HCT116 (cell line): ENCODE data around the gene GRHL1. TPM values are rescaled to one million over a fixed set of nuclear protein-coding genes. Genes with fewer than 3 reads are reported as not detected.

ENCODE experiments used
- ATAC-seq: fragments of 200-7000 bp; cut with Tn5 transposase; 2 replicates; pipeline ENCODE4 v1.9.1; 2020; ENCODE audit warnings: mild to moderate bottlenecking, moderate library complexity
- BruUV-seq: library from RNA; stranded (reverse); fragments of 400-500 nt; replicated peaks from 2 replicates; lab custom pipeline; 2021; lab: Mats Ljungman, UMichigan
- CTCF ChIA-PET: fragments of 300-600 bp; sonication (Branson Sonifier 250); formaldehyde crosslinking; loops from one replicate; lab custom pipeline; 2021; ENCODE audit warnings: antibody characterized with exemption; lab: Charles Lee
- POLR2A ChIA-PET: fragments of 300-600, 350-600 bp; sonication (Branson Sonifier 250); formaldehyde crosslinking; loops from one replicate; lab custom pipeline; 2021; ENCODE audit warnings: antibody characterized with exemption; lab: Charles Lee
- RAD21 ChIA-PET, 2 experiments: fragments of 300-600 bp; sonication (Branson Sonifier 250); formaldehyde crosslinking; loops; one replicate each; lab custom pipeline; 2023; ENCODE audit warnings: low total read pairs in 2 of 2; ENCODE audit not compliant: uncharacterized antibody in 2 of 2, unreplicated experiment in 2 of 2, low non-redundant PET in 1 of 2; lab: Charles Lee
- DNase-seq: peaks from one replicate; pipeline ENCODE4 v3.0.0-alpha.2; 2010; ENCODE audit warnings: low read depth, low spot score
- H2AFZ ChIP-seq: fragments of 200-600 bp; shearing (Covaris generic), sonication (generic); 2 replicates; pipeline ENCODE4 v1.6.1; 2017; ENCODE audit warnings: low read depth, mixed run types, mixed read lengths, antibody characterized with exemption, low read length; ENCODE audit not compliant: poor library complexity, severe bottlenecking
- H3K27ac ChIP-seq: 2 replicates; pipeline ENCODE4 v1.5.1; 2012; ENCODE audit warnings: low read depth, low read length
- H3K27me3 ChIP-seq: fragments of 200-600 bp; sonication (generic); 2 replicates; pipeline ENCODE4 v1.6.1; 2016; ENCODE audit warnings: mixed run types, low read length, mixed read lengths; ENCODE audit not compliant: insufficient read depth
- H3K36me3 ChIP-seq, 2 experiments: fragments of 200-500 bp in 1 of 2; fragments of 200-600 bp in 1 of 2; sonication (Bioruptor generic) in 1 of 2; sonication (generic) in 1 of 2; 2 replicates each; pipeline versions ENCODE4 v1.5.1 to v1.6.1; 2014 to 2016; ENCODE audit warnings: low read length in 2 of 2, inconsistent platforms in 1 of 2, mixed read lengths in 1 of 2, mixed run types in 1 of 2; ENCODE audit not compliant: insufficient read depth in 2 of 2, control insufficient read depth in 1 of 2
- H3K4me1 ChIP-seq, 2 experiments: fragments of 200-600 bp in 1 of 2; sonication (generic) in 1 of 2; 2 replicates each; pipeline versions ENCODE4 v1.5.1 to v1.6.1; 2012 to 2017; ENCODE audit warnings: low read length in 2 of 2, inconsistent platforms in 1 of 2, mild to moderate bottlenecking in 1 of 2, mixed read lengths in 1 of 2, mixed run types in 1 of 2, moderate library complexity in 1 of 2; ENCODE audit not compliant: insufficient read depth in 2 of 2, control insufficient read depth in 1 of 2
- H3K4me2 ChIP-seq: fragments of 200-600 bp; sonication (generic); 2 replicates; pipeline ENCODE4 v1.6.1; 2017; ENCODE audit warnings: mixed run types, low read length, mixed read lengths
- H3K4me3 ChIP-seq, 2 experiments: fragments of 200-600 bp in 1 of 2; sonication (generic) in 1 of 2; replicated peaks in 1 of 2; 2 replicates each; pipeline ENCODE4 v1.5.1; 2011 to 2016; ENCODE audit warnings: low read length in 2 of 2, control low read depth in 1 of 2, low read depth in 1 of 2, mild to moderate bottlenecking in 1 of 2, mixed read lengths in 1 of 2, mixed run types in 1 of 2
- H3K79me2 ChIP-seq: fragments of 200-600 bp; sonication (generic); 2 replicates; pipeline ENCODE4 v1.6.1; 2017; ENCODE audit warnings: mild to moderate bottlenecking, mixed run types, low read length, moderate library complexity, mixed read lengths; ENCODE audit not compliant: insufficient read depth
- H3K9ac ChIP-seq: fragments of 200-600 bp; sonication (generic); 2 replicates; pipeline ENCODE4 v1.6.1; 2016; ENCODE audit warnings: low read length, mixed read lengths
- H3K9me2 ChIP-seq: fragments of 200-600 bp; sonication (generic), shearing (Covaris generic); 2 replicates; pipeline ENCODE4 v1.6.1; 2017; ENCODE audit warnings: mixed run types, mild to moderate bottlenecking, moderate library complexity; ENCODE audit not compliant: insufficient read depth
- H3K9me3 ChIP-seq, 2 experiments: fragments of 200-500 bp in 1 of 2; fragments of 200-600 bp in 1 of 2; sonication (Bioruptor generic) in 1 of 2; sonication (generic) in 1 of 2; 2 replicates each; pipeline ENCODE4 v1.6.1; 2014 to 2017; ENCODE audit warnings: low read length in 2 of 2, mixed read lengths in 2 of 2, inconsistent platforms in 1 of 2, low read depth in 1 of 2, mild to moderate bottlenecking in 1 of 2, mixed run types in 1 of 2, moderate library complexity in 1 of 2; ENCODE audit not compliant: control insufficient read depth in 1 of 2, insufficient read depth in 1 of 2
- H4K20me1 ChIP-seq: fragments of 200-600 bp; sonication (generic), shearing (Covaris generic); 2 replicates; pipeline ENCODE4 v1.6.1; 2017; ENCODE audit warnings: mixed run types, mild to moderate bottlenecking, moderate library complexity; ENCODE audit not compliant: insufficient read depth
- CBX3 ChIP-seq: IDR thresholded peaks from 2 replicates; pipeline ENCODE4 v1.6.1; 2012; ENCODE audit warnings: low read depth
- CEBPB ChIP-seq: IDR thresholded peaks from 2 replicates; pipeline ENCODE4 v1.6.1; 2012; ENCODE audit warnings: low read depth
- CTCF ChIP-seq, 3 experiments: fragments of 200-600 bp in 1 of 3; sonication (generic) in 1 of 3; IDR thresholded peaks in 2 of 3; conservative IDR thresholded peaks in 1 of 3; 2 replicates each; pipeline ENCODE4 v1.5.1; 2012 to 2017; ENCODE audit warnings: low read depth in 2 of 3, low read length in 2 of 3, antibody characterized with exemption in 1 of 3, borderline replicate concordance in 1 of 3, control low read depth in 1 of 3, mild to moderate bottlenecking in 1 of 3, mixed read lengths in 1 of 3, mixed run types in 1 of 3, moderate library complexity in 1 of 3; ENCODE audit not compliant: insufficient read depth in 1 of 3
- ELF1 ChIP-seq: IDR thresholded peaks from 2 replicates; pipeline ENCODE4 v1.6.1; 2012; ENCODE audit warnings: low read depth, borderline replicate concordance
- EZH2 ChIP-seq: fragments of 200-600 bp; sonication (generic); IDR thresholded peaks from 2 replicates; pipeline ENCODE4 v1.6.1; 2017; ENCODE audit warnings: antibody characterized with exemption, mixed run types
- JUND ChIP-seq: IDR thresholded peaks from 2 replicates; pipeline ENCODE4 v1.6.1; 2012
- RAD21 ChIP-seq: IDR thresholded peaks from 2 replicates; pipeline ENCODE4 v1.6.1; 2012; ENCODE audit warnings: low read depth, mild to moderate bottlenecking
- REST ChIP-seq: IDR thresholded peaks from 2 replicates; pipeline ENCODE4 v1.6.1; 2012; ENCODE audit warnings: low read depth
- SIN3A ChIP-seq: IDR thresholded peaks from 2 replicates; pipeline ENCODE4 v1.6.1; 2012; ENCODE audit warnings: low read depth
- SP1 ChIP-seq: IDR thresholded peaks from 2 replicates; pipeline ENCODE4 v1.6.1; 2012; ENCODE audit warnings: low read depth
- SRF ChIP-seq: IDR thresholded peaks from 2 replicates; pipeline ENCODE4 v1.6.1; 2012; ENCODE audit warnings: low read depth
- TCF7L2 ChIP-seq: IDR thresholded peaks from 2 replicates; pipeline ENCODE4 v1.7.0; 2011; ENCODE audit warnings: borderline replicate concordance, inconsistent platforms; ENCODE audit not compliant: insufficient read depth, insufficient read length; ENCODE audit errors: extremely low read depth
- ZFX ChIP-seq: fragments of 450-650 bp; IDR thresholded peaks from 2 replicates; pipeline ENCODE4 v1.6.1; 2017
- ZNF274 ChIP-seq: fragments of 200-500 bp; sonication (Bioruptor generic); IDR thresholded peaks from 2 replicates; pipeline ENCODE4 v1.6.1; 2014; ENCODE audit warnings: mild to moderate bottlenecking, low read depth, low read length, inconsistent platforms
- intact Hi-C: fragments of 100-400 bp; cut with micrococcal nuclease; formaldehyde crosslinking; loops from 2 replicates; pipeline ENCODE4 v1.10.0; 2022
- total RNA-seq: library from RNA; stranded (reverse); gene quantifications from one replicate; pipeline ENCODE4 v1.2.1, GENCODE V29; 2021; ENCODE audit not compliant: unreplicated experiment
- TF ChIP-seq, protein P1 (sequence below): IDR thresholded peaks from 2 replicates; pipeline ENCODE4 v1.6.1; 2012
- TF ChIP-seq, protein P2 (sequence below): IDR thresholded peaks from 2 replicates; pipeline ENCODE4 v1.6.1; 2011; ENCODE audit warnings: mild to moderate bottlenecking, low read length, moderate library complexity; ENCODE audit not compliant: insufficient replicate concordance; ENCODE audit errors: extremely low read depth
- TF ChIP-seq, protein P3 (sequence below): IDR thresholded peaks from 2 replicates; pipeline ENCODE4 v1.6.1; 2012

GRHL1 gene
- total RNA-seq, 1 experiment from 2014 or later: 8.5 TPM

DNA sequence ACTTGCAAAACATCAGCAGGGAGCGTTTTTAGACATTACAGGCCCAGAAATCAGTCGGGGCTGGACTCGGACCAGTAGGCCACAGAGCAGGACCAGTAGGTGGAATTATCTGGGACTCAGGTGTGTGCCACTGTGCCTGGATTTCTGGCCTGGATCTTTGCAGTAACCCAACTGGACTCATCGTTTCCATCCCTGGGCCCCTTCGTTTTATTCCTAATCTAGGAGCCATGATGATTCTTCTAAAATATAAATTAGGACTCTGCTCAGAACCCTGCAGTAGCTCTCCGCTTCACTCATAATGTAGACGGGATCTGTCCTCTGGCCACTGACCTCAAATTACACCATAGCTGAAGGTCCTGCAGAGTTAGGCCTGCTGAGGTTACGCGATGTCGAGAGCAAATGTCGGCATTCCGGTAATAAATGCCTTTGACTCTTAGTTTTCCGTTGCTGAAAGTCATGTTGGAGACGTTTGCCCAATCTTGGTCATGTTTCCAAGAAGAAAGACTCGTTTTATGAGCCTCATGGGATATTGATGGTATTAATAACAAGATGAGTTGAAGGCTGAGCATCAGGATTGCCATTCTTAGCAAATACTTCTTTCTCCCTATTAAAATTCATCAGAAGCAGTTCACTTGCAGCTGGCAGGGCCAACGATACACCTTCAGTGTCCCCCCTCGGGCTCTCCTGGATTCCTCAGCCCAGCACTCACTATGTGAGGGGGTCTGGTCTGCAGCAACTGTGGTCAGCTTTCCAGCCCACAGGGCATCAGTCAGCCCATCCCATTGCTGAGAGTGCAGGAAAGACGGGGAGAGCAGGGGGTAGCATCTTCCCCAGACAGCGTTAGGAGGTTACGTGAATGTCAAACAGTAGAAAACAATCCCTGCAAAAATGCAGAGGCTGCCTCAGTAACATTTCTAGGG, 52.0 kb downstream of the GRHL1 start (continued):
- no peak for TF ChIP-seq ZFX

DNA sequence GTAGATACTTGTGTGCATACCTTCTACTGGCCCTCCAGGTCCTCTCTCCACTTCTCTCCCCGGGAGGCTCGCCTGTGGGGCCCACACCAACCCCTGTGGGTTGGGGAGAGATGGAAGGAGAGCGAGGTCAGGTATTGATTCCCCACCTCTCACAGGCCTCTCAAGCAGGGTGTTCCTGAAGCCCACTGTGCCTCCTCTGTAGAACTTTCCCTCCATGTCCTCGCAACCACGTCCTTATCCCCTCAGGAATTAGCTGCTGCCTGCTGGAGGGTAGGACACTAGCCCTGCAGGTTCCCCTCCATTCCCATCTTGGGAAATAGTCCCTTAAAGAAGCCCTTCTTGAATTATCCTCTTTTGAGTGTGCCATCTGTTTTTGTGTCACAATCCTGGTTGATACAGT, 52.9 kb downstream of the GRHL1 start:
- intact Hi-C loops: no loop called here
- Histone ChIP-seq H3K4me1 (peaks cover 0 to 13% of the 10 kb centered on the region in 2 experiments; a peak in 1 of 4 replicates), H3K27ac (no peak overlapping the region), H4K20me1 (no peaks in the 10 kb centered on the region), H3K4me3 (no peak overlapping the region), H3K27me3 (no peaks in the 10 kb centered on the region), H2AFZ (no peak overlapping the region), H3K9ac (no peak overlapping the region), H3K4me2 (no peak overlapping the region), H3K9me2 (no peaks in the 10 kb centered on the region), H3K9me3 (no peaks in the 10 kb centered on the region), H3K79me2 (no peaks in the 10 kb centered on the region), H3K36me3 (no peaks in the 10 kb centered on the region)
- ChIA-PET CTCF (interaction anchor here (1.3 kb wide), 1 partner anchor 19 kb away, joined by 3 read pairs; no protein-coding TSS in a partner anchor), POLR2A (no interaction called here), RAD21 (no interaction called here)
- BruUV-seq: no TSS peak
- ATAC-seq (no peak), DNase-seq (no peak)
- TF ChIP-seq CBX3: no peak
- TF ChIP-seq SIN3A: no peak
- TF ChIP-seq CTCF (IDR thresholded peaks at IDR 0.05 in 2 of 3, conservative IDR thresholded peaks at IDR 0.05 in 1 of 3; ENCODE audit: borderline replicate concordance in 1 of 3, insufficient read depth in 1 of 3, low read depth in 2 of 3, low read length in 2 of 3): no peak
- no peak for TF ChIP-seq SP1
- no peak for TF ChIP-seq ELF1
- TF ChIP-seq SRF: no peak
- no peak for TF ChIP-seq ZNF274
- TF ChIP-seq EZH2: no peak
- TF ChIP-seq CEBPB: no peak
- no peak for TF ChIP-seq REST
- TF ChIP-seq, protein P1, sequence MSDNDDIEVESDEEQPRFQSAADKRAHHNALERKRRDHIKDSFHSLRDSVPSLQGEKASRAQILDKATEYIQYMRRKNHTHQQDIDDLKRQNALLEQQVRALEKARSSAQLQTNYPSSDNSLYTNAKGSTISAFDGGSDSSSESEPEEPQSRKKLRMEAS: no peak
- TF ChIP-seq, protein P2, sequence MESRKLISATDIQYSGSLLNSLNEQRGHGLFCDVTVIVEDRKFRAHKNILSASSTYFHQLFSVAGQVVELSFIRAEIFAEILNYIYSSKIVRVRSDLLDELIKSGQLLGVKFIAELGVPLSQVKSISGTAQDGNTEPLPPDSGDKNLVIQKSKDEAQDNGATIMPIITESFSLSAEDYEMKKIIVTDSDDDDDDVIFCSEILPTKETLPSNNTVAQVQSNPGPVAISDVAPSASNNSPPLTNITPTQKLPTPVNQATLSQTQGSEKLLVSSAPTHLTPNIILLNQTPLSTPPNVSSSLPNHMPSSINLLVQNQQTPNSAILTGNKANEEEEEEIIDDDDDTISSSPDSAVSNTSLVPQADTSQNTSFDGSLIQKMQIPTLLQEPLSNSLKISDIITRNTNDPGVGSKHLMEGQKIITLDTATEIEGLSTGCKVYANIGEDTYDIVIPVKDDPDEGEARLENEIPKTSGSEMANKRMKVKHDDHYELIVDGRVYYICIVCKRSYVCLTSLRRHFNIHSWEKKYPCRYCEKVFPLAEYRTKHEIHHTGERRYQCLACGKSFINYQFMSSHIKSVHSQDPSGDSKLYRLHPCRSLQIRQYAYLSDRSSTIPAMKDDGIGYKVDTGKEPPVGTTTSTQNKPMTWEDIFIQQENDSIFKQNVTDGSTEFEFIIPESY: no peak
- TF ChIP-seq, protein P3, sequence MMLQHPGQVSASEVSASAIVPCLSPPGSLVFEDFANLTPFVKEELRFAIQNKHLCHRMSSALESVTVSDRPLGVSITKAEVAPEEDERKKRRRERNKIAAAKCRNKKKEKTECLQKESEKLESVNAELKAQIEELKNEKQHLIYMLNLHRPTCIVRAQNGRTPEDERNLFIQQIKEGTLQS: no peak
- no peak for TF ChIP-seq RAD21
- no peak for TF ChIP-seq JUND
- TF ChIP-seq TCF7L2: no peak
